HepG2 (cell line): Measurements from ENCODE around the gene CENPP. TPM values are rescaled to one million over a fixed set of nuclear protein-coding genes. Genes with fewer than 3 reads are reported as not detected.
A peak's percentile ranks its signal among the peaks of the same experiment; 100 is the strongest.

Experiments
- ATF7 ChIP-seq, 2 experiments: fragments of 450-650 bp in 1 of 2; sonication (generic) in 1 of 2; formaldehyde crosslinking in 1 of 2; IDR thresholded peaks; 2 replicates each; pipeline versions ENCODE4 v1.4.0 to v1.6.1; 2016 to 2020; ENCODE audit warnings: antibody characterized with exemption in 1 of 2, mild to moderate bottlenecking in 1 of 2, missing genetic modification reagents in 1 of 2
- CHD4 ChIP-seq: fragments of 200-600 bp; sonication (generic); IDR thresholded peaks from 2 replicates; pipeline ENCODE4 v1.7.0; 2017; ENCODE audit warnings: mild to moderate bottlenecking, low read length, borderline replicate concordance
- FOXC1 ChIP-seq: sonication (generic); formaldehyde crosslinking; IDR thresholded peaks from 2 replicates; pipeline ENCODE4 v1.8.0; 2022; ENCODE audit warnings: mild to moderate bottlenecking, missing genetic modification reagents, borderline replicate concordance
- HIC2 ChIP-seq: sonication (generic); formaldehyde crosslinking; IDR thresholded peaks from 2 replicates; pipeline ENCODE4 v1.9.0; 2022; ENCODE audit warnings: low read depth, missing genetic modification reagents
- KLF16 ChIP-seq, 2 experiments: sonication (generic) in 1 of 2; formaldehyde crosslinking in 1 of 2; IDR thresholded peaks; 2 replicates each; pipeline versions ENCODE4 v1.6.1 to v1.8.0; 2016 to 2023; ENCODE audit warnings: missing genetic modification reagents in 2 of 2, missing compliant biosample characterization in 1 of 2
- LRRFIP1 ChIP-seq: sonication (generic); formaldehyde crosslinking; conservative IDR thresholded peaks from 2 replicates; pipeline ENCODE4 v1.4.0; 2020; ENCODE audit warnings: missing genetic modification reagents
- RNF2 ChIP-seq: fragments of 450-650 bp; conservative IDR thresholded peaks from 2 replicates; pipeline ENCODE4 v1.6.1; 2016; ENCODE audit warnings: low read depth
- TBL1XR1 ChIP-seq: fragments of 150-350 bp; IDR thresholded peaks from 2 replicates; pipeline ENCODE4 v1.6.1; 2014; ENCODE audit warnings: borderline replicate concordance, low read length; ENCODE audit not compliant: partially characterized antibody
- UBTF ChIP-seq: sonication (generic); formaldehyde crosslinking; IDR thresholded peaks from 2 replicates; pipeline ENCODE4 v1.4.0; 2020; ENCODE audit warnings: mild to moderate bottlenecking, missing genetic modification reagents
- ZNF121 ChIP-seq: sonication (generic); formaldehyde crosslinking; IDR thresholded peaks from 2 replicates; pipeline ENCODE4 v1.5.0; 2020; ENCODE audit warnings: mild to moderate bottlenecking, missing genetic modification reagents
- ZNF180 ChIP-seq: sonication (generic); formaldehyde crosslinking; IDR thresholded peaks from 2 replicates; pipeline ENCODE4 v1.4.0; 2020; ENCODE audit warnings: low read depth, missing genetic modification reagents, borderline replicate concordance
- ZNF747 ChIP-seq: sonication (generic); formaldehyde crosslinking; IDR thresholded peaks from 2 replicates; pipeline ENCODE4 v1.8.1; 2023; ENCODE audit warnings: missing genetic modification reagents, mild to moderate bottlenecking, borderline replicate concordance
- ZNF839 ChIP-seq: sonication (generic); formaldehyde crosslinking; IDR thresholded peaks from 2 replicates; pipeline ENCODE4 v1.4.0; 2020; ENCODE audit warnings: missing genetic modification reagents, mild to moderate bottlenecking, borderline replicate concordance
- polyA plus RNA-seq, 8 experiments: library from polyadenylated mRNA; depleted of rRNA in 3 of 8; stranded (reverse) in 7 of 8; unstranded in 1 of 8; fragments of >200 nt; fragmentation: Illumina TruSeq in 4 of 8; extraction: Trizol in 4 of 8; gene quantifications; 2 replicates each; pipeline versions ENCODE4 v1.2.1 to v1.2.3, GENCODE V29; 2011 to 2016; ENCODE audit warnings: low read depth in 4 of 8, missing spikeins in 1 of 8, mixed read lengths in 1 of 8; ENCODE audit not compliant: insufficient read depth in 1 of 8
- total RNA-seq, 5 experiments: library from RNA; depleted of rRNA; stranded (reverse); fragments of >200 nt; fragmentation: Illumina TruSeq; extraction: Trizol; gene quantifications; 2 replicates each; pipeline ENCODE4 v1.2.3, GENCODE V29; 2016; ENCODE audit warnings: low read depth in 1 of 5
- TF ChIP-seq, protein P1 (sequence below): IDR thresholded peaks from 2 replicates; pipeline ENCODE4 v1.6.1; 2018; ENCODE audit warnings: missing genetic modification reagents, mild to moderate bottlenecking, missing compliant biosample characterization
- TF ChIP-seq, protein P2 (sequence below): sonication (generic); formaldehyde crosslinking; IDR thresholded peaks from 2 replicates; pipeline ENCODE4 v1.4.0; 2020; ENCODE audit warnings: low read depth, mild to moderate bottlenecking, missing genetic modification reagents
- TF ChIP-seq, protein P3 (sequence below): sonication (generic); formaldehyde crosslinking; conservative IDR thresholded peaks from 2 replicates; pipeline ENCODE4 v1.4.0; 2020; ENCODE audit warnings: missing genetic modification reagents

The CENPP gene
- total and polyA plus RNA-seq, 2 of the 13 experiments (the other 11 are each of a cell fraction or from before 2014, with no cell fraction given), result 2.0 to 11.4 TPM

DNA sequence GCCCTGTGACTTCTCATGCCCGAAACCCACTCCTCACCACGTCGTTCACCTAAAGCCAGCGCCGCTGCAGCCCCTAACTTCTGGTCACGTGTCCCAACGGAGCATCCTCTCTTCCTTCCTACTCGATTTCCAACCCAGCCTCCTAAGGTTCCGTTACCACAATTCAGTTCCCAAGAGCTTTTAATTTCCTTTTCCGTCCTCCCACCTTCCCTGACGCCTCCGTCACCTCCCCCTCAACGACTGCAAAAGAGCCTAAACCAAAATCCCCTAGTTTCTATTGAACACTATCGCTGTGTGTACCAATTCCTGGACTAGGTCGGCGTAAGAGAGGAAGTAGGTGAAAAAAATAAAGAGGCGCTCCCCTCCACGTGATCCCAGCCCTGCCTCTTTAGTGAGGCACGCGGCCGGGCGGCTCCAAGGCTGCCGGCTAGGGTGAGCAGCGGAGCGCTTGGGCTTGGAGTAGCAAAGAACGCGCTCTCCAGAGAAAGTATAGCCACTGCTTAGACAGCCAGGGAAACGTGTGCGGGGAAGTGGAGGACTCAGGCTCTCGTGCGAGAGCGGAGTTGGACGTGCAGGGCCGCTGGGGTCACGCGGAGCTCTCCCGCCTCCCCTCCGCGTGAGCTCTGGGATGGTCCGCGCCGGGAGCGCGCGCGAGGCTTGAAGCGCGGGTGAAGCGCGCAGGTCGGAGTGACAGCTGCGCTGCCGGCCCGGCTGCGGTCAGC is at the start of gene CENPP, which contains the start of gene NOL8 (continued):
- no peak for TF ChIP-seq HIC2 (CRISPR knock-in tag)
- TF ChIP-seq, protein P1, sequence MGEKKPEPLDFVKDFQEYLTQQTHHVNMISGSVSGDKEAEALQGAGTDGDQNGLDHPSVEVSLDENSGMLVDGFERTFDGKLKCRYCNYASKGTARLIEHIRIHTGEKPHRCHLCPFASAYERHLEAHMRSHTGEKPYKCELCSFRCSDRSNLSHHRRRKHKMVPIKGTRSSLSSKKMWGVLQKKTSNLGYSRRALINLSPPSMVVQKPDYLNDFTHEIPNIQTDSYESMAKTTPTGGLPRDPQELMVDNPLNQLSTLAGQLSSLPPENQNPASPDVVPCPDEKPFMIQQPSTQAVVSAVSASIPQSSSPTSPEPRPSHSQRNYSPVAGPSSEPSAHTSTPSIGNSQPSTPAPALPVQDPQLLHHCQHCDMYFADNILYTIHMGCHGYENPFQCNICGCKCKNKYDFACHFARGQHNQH, result peak; percentile 65
- no peak for TF ChIP-seq CHD4
- TF ChIP-seq ZNF180 (CRISPR knock-in tag), result no peak
- no peak for TF ChIP-seq LRRFIP1
- TF ChIP-seq, protein P2, sequence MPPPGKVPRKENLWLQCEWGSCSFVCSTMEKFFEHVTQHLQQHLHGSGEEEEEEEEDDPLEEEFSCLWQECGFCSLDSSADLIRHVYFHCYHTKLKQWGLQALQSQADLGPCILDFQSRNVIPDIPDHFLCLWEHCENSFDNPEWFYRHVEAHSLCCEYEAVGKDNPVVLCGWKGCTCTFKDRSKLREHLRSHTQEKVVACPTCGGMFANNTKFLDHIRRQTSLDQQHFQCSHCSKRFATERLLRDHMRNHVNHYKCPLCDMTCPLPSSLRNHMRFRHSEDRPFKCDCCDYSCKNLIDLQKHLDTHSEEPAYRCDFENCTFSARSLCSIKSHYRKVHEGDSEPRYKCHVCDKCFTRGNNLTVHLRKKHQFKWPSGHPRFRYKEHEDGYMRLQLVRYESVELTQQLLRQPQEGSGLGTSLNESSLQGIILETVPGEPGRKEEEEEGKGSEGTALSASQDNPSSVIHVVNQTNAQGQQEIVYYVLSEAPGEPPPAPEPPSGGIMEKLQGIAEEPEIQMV (CRISPR knock-in tag), result no peak
- peak; percentile 34 for TF ChIP-seq UBTF (CRISPR knock-in tag)
- TF ChIP-seq FOXC1 (CRISPR knock-in tag), result peak; percentile 17; the same call in 1 of the 2 replicates
- no peak for TF ChIP-seq ZNF747 (CRISPR knock-in tag)
- peak; percentile 67 for TF ChIP-seq RNF2
- TF ChIP-seq, protein P3, sequence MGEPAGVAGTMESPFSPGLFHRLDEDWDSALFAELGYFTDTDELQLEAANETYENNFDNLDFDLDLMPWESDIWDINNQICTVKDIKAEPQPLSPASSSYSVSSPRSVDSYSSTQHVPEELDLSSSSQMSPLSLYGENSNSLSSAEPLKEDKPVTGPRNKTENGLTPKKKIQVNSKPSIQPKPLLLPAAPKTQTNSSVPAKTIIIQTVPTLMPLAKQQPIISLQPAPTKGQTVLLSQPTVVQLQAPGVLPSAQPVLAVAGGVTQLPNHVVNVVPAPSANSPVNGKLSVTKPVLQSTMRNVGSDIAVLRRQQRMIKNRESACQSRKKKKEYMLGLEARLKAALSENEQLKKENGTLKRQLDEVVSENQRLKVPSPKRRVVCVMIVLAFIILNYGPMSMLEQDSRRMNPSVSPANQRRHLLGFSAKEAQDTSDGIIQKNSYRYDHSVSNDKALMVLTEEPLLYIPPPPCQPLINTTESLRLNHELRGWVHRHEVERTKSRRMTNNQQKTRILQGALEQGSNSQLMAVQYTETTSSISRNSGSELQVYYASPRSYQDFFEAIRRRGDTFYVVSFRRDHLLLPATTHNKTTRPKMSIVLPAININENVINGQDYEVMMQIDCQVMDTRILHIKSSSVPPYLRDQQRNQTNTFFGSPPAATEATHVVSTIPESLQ (CRISPR knock-in tag), result no peak
- TF ChIP-seq TBL1XR1, result no peak
- peak; percentile 85 for TF ChIP-seq ATF7 (IDR thresholded peaks at IDR 0.05)
- no peak for TF ChIP-seq ATF7 (CRISPR knock-in tag; IDR thresholded peaks at IDR 0.05)
- peak in 1 of 2 experiments; percentile 88; a peak in 2 of 4 replicates for TF ChIP-seq KLF16 (CRISPR knock-in tag; IDR thresholded peaks at IDR 0.05)
- no peak for TF ChIP-seq ZNF839 (CRISPR knock-in tag)
- TF ChIP-seq ZNF121 (CRISPR knock-in tag), result no peak
